HL-60 (cell line): ENCODE measurements around the gene TBL1X.

Experiments used
- CTCF ChIP-seq: IDR thresholded peaks from one replicate; pipeline ENCODE4 v1.5.1; 2011; ENCODE audit warnings: low read length, control low read depth, inconsistent platforms; ENCODE audit not compliant: insufficient read depth
- GABPA ChIP-seq: IDR thresholded peaks from 2 replicates; pipeline ENCODE4 v1.6.1; 2012; ENCODE audit warnings: low read depth
- POLR2AphosphoS5 ChIP-seq: IDR thresholded peaks from 2 replicates; pipeline ENCODE4 v1.6.1; 2012; ENCODE audit warnings: low read depth
- REST ChIP-seq: IDR thresholded peaks from 2 replicates; pipeline ENCODE4 v1.6.1; 2012; ENCODE audit warnings: low read depth; ENCODE audit not compliant: insufficient replicate concordance

GRCh38 chrX:9644335-9644734 is 179.5 kb downstream of the TBL1X start:
- TF ChIP-seq REST: no peak
- TF ChIP-seq CTCF: no peak
- no peak for TF ChIP-seq POLR2AphosphoS5
- no peak for TF ChIP-seq GABPA
